Measurements from ENCODE around the gene HIVEP3.

HIVEP3 gene

DNA sequence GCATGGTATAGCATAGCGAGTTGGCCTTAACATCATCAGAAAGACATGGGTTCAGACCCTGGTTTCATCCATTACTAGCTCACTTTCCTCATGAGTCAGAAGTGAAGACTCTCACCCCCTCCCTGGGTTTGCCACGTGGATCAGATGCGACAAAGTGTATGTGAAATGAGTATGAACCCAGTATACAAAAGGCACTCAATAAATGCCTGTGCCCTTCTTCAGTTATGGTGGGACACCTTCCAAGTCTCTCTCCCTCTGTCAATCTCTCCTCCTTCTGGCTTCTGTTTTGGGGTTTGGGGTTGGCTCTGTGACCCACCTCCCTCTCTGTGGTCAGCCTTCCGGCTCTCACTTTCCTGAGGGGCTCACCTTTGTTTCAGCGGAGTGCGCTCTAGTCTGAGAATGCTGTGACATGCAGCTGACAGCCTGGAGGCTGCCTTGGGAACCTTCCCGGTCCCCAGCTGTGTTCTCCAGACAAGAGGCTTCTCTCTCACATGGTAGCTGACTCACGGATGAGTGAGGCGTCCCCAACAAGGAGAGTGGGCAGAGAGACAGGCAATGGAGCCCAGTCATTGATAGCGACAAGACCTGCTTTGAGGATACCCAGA is 279.3 kb downstream of the HIVEP3 start (continued):
- TF ChIP-seq, protein P1, sequence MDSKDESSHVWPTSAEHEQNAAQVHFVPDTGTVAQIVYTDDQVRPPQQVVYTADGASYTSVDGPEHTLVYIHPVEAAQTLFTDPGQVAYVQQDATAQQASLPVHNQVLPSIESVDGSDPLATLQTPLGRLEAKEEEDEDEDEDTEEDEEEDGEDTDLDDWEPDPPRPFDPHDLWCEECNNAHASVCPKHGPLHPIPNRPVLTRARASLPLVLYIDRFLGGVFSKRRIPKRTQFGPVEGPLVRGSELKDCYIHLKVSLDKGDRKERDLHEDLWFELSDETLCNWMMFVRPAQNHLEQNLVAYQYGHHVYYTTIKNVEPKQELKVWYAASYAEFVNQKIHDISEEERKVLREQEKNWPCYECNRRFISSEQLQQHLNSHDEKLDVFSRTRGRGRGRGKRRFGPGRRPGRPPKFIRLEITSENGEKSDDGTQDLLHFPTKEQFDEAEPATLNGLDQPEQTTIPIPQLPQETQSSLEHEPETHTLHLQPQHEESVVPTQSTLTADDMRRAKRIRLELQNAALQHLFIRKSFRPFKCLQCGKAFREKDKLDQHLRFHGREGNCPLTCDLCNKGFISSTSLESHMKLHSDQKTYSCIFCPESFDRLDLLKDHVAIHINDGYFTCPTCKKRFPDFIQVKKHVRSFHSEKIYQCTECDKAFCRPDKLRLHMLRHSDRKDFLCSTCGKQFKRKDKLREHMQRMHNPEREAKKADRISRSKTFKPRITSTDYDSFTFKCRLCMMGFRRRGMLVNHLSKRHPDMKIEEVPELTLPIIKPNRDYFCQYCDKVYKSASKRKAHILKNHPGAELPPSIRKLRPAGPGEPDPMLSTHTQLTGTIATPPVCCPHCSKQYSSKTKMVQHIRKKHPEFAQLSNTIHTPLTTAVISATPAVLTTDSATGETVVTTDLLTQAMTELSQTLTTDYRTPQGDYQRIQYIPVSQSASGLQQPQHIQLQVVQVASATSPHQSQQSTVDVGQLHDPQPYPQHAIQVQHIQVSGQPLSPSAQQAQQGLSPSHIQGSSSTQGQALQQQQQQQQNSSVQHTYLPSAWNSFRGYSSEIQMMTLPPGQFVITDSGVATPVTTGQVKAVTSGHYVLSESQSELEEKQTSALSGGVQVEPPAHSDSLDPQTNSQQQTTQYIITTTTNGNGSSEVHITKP (tag by site-specific recombination; IDR thresholded peaks at IDR 0.05), result no peak
- TF ChIP-seq HOXA7 (CRISPR knock-in tag; IDR thresholded peaks at IDR 0.05; ENCODE audit: borderline replicate concordance) (no peak), ZSCAN16 (tag by site-specific recombination; IDR thresholded peaks at IDR 0.05) (no peak), ZNF223 (tag by site-specific recombination; IDR thresholded peaks at IDR 0.05) (no peak), ZNF366 (tag by site-specific recombination; conservative IDR thresholded peaks at IDR 0.05) (no peak), ZNF2 (tag by site-specific recombination; IDR thresholded peaks at IDR 0.05) (no peak), ZFHX2 (tag by site-specific recombination; conservative IDR thresholded peaks at IDR 0.05) (peak; percentile 53; the same call in 1 of the 2 replicates), ZEB2 (tag by site-specific recombination; IDR thresholded peaks at IDR 0.05) (no peak), OSR2 (tag by site-specific recombination; IDR thresholded peaks at IDR 0.05) (no peak), ZNF48 (tag by site-specific recombination; IDR thresholded peaks at IDR 0.05) (no peak), ZNF175 (tag by site-specific recombination; IDR thresholded peaks at IDR 0.05) (no peak), ZNF37A (tag by site-specific recombination; IDR thresholded peaks at IDR 0.05) (no peak), ZNF16 (tag by site-specific recombination; IDR thresholded peaks at IDR 0.05; ENCODE audit: low read depth) (no peak)
- TF ChIP-seq, protein P2, sequence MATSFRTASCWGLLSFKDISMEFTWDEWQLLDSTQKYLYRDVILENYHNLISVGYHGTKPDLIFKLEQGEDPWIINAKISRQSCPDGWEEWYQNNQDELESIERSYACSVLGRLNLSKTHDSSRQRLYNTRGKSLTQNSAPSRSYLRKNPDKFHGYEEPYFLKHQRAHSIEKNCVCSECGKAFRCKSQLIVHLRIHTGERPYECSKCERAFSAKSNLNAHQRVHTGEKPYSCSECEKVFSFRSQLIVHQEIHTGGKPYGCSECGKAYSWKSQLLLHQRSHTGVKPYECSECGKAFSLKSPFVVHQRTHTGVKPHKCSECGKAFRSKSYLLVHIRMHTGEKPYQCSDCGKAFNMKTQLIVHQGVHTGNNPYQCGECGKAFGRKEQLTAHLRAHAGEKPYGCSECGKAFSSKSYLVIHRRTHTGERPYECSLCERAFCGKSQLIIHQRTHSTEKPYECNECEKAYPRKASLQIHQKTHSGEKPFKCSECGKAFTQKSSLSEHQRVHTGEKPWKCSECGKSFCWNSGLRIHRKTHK (tag by site-specific recombination; IDR thresholded peaks at IDR 0.05), result no peak

DNA sequence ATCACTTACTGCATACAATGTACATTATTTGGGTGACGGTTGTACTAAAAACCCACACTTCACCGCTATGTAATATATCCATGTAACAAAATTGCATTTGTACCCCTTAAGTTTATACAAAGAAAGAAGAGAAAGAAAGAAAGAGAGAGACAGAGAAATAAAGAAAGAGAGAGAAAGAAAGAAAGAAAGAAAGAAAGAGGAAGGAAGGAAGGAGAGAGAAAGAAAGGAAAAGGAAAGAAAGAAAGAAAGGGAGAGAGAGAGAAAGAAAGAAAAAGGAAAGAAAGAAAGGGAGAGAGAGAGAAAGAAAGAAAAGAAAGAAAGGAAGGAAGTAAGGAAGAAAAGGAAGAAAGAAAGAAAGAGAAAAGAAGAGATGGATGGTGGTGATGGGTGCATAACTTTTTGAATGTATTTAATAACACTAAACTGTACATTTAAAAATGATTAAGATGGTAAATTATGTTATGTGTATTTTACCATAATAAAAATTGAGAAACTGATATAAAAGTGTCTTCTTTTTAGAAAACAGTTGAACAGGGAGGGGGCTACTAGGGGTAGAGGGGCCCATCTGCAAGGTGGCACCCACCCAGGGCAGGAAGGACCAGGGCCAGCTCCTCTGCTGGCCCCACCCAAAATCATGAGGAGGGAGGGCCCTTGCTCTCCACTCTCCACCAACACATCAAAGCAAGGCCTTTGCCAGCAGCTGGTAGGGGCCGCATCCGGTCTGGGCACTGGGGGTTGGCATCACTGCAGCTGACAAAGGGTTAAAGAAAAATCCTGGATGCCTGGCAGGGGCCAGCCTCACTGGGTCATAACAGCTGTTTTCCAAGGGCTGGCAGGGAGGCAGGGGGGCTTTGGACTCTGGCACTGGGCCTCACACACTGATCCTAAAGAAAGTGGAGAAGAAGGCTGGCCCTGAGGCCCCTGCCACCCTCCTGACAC is 280.4 kb downstream of the HIVEP3 start:
- no peak overlapping the region for H3K27ac ChIP-seq (ENCODE audit: extremely low read depth, low read depth, low read length)
- ChIA-PET POLR2A (no interaction called here), CTCF (interaction anchor here (0.6 kb wide), 1 partner anchor 55 kb away, joined by 3 read pairs; no protein-coding TSS in a partner anchor)
- H3K4me3 ChIP-seq (ENCODE audit: low read depth, low read length), result no peak overlapping the region
- no peaks in the 10 kb centered on the region for H3K9me3 ChIP-seq (ENCODE audit: control insufficient read depth, insufficient read depth, low read depth, low read length)
- H3K36me3 ChIP-seq (ENCODE audit: control insufficient read depth in 2 of 2, insufficient read depth in 1 of 2, low read length in 2 of 2), result no peaks in the 10 kb centered on the region
- no peaks in the 10 kb centered on the region for H3K4me1 ChIP-seq (ENCODE audit: control insufficient read depth, insufficient read depth, low read length)
- no peak for TF ChIP-seq ZNF843 (tag by site-specific recombination; IDR thresholded peaks at IDR 0.05)
- TF ChIP-seq TRIM28 (IDR thresholded peaks at IDR 0.05; ENCODE audit: borderline replicate concordance, low read length), result no peak
- TF ChIP-seq ZNF214 (tag by site-specific recombination; IDR thresholded peaks at IDR 0.05; ENCODE audit: borderline replicate concordance), result no peak
- no peak for TF ChIP-seq IKZF3 (tag by site-specific recombination; IDR thresholded peaks at IDR 0.05)
- no peak for TF ChIP-seq ZNF266 (tag by site-specific recombination; IDR thresholded peaks at IDR 0.05; ENCODE audit: low read depth)
- no peak for TF ChIP-seq ZNF621 (tag by site-specific recombination; IDR thresholded peaks at IDR 0.05)
- TF ChIP-seq OVOL3 (tag by site-specific recombination; IDR thresholded peaks at IDR 0.05), result no peak
- peak; percentile 92 for TF ChIP-seq ZNF366 (tag by site-specific recombination; conservative IDR thresholded peaks at IDR 0.05)
- no peak for TF ChIP-seq ZNF548 (tag by site-specific recombination; IDR thresholded peaks at IDR 0.05)
- TF ChIP-seq, protein P3, sequence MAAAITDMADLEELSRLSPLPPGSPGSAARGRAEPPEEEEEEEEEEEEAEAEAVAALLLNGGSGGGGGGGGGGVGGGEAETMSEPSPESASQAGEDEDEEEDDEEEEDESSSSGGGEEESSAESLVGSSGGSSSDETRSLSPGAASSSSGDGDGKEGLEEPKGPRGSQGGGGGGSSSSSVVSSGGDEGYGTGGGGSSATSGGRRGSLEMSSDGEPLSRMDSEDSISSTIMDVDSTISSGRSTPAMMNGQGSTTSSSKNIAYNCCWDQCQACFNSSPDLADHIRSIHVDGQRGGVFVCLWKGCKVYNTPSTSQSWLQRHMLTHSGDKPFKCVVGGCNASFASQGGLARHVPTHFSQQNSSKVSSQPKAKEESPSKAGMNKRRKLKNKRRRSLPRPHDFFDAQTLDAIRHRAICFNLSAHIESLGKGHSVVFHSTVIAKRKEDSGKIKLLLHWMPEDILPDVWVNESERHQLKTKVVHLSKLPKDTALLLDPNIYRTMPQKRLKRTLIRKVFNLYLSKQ (tag by site-specific recombination; IDR thresholded peaks at IDR 0.05; ENCODE audit: borderline replicate concordance), result no peak
- TF ChIP-seq ZFP41 (tag by site-specific recombination; IDR thresholded peaks at IDR 0.05; ENCODE audit: borderline replicate concordance), result no peak
- TF ChIP-seq, protein P4, sequence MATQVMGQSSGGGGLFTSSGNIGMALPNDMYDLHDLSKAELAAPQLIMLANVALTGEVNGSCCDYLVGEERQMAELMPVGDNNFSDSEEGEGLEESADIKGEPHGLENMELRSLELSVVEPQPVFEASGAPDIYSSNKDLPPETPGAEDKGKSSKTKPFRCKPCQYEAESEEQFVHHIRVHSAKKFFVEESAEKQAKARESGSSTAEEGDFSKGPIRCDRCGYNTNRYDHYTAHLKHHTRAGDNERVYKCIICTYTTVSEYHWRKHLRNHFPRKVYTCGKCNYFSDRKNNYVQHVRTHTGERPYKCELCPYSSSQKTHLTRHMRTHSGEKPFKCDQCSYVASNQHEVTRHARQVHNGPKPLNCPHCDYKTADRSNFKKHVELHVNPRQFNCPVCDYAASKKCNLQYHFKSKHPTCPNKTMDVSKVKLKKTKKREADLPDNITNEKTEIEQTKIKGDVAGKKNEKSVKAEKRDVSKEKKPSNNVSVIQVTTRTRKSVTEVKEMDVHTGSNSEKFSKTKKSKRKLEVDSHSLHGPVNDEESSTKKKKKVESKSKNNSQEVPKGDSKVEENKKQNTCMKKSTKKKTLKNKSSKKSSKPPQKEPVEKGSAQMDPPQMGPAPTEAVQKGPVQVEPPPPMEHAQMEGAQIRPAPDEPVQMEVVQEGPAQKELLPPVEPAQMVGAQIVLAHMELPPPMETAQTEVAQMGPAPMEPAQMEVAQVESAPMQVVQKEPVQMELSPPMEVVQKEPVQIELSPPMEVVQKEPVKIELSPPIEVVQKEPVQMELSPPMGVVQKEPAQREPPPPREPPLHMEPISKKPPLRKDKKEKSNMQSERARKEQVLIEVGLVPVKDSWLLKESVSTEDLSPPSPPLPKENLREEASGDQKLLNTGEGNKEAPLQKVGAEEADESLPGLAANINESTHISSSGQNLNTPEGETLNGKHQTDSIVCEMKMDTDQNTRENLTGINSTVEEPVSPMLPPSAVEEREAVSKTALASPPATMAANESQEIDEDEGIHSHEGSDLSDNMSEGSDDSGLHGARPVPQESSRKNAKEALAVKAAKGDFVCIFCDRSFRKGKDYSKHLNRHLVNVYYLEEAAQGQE (tag by site-specific recombination; IDR thresholded peaks at IDR 0.05), result peak; percentile 52; the same call in 1 of the 2 replicates
- no peak for TF ChIP-seq ZNF155 (tag by site-specific recombination; IDR thresholded peaks at IDR 0.05)

Measured in HEK293 (cell line).